HepG2 (cell line): Measurements from ENCODE around the gene GDAP1L1.

Experiments
- CTCF ChIP-seq: sonication (generic); formaldehyde crosslinking; IDR thresholded peaks from 2 replicates; pipeline ENCODE4 v1.5.0; 2020; ENCODE audit warnings: mild to moderate bottlenecking, missing genetic modification reagents, moderate library complexity
- EP300 ChIP-seq, 3 experiments: sonication (generic) in 1 of 3; formaldehyde crosslinking in 1 of 3; IDR thresholded peaks; 2 replicates each; pipeline versions ENCODE4 v1.5.1 to v1.6.1; 2011 to 2020; ENCODE audit warnings: low read depth in 2 of 3, low read length in 2 of 3, borderline replicate concordance in 1 of 3, improper control_type of control experiment in 1 of 3, mild to moderate bottlenecking in 1 of 3, missing genetic modification reagents in 1 of 3, moderate library complexity in 1 of 3
- MYNN ChIP-seq: sonication (generic); formaldehyde crosslinking; IDR thresholded peaks from 2 replicates; pipeline ENCODE4 v1.4.0; 2020; ENCODE audit warnings: mild to moderate bottlenecking, low read depth, missing genetic modification reagents
- TAF1 ChIP-seq: sonication (generic); formaldehyde crosslinking; IDR thresholded peaks from 2 replicates; pipeline ENCODE4 v1.4.0; 2020; ENCODE audit warnings: missing genetic modification reagents
- TARDBP ChIP-seq: sonication (generic); formaldehyde crosslinking; IDR thresholded peaks from 2 replicates; pipeline ENCODE4 v1.8.0; 2022; ENCODE audit warnings: mild to moderate bottlenecking, missing genetic modification reagents
- ZNF616 ChIP-seq: sonication (generic); formaldehyde crosslinking; IDR thresholded peaks from 2 replicates; pipeline ENCODE4 v1.5.0; 2020; ENCODE audit warnings: low read depth, mild to moderate bottlenecking, missing genetic modification reagents

- TF ChIP-seq MYNN = no peak
- TF ChIP-seq TAF1 (CRISPR knock-in tag) = no peak
- TF ChIP-seq TARDBP (CRISPR knock-in tag) = no peak
- no peak for TF ChIP-seq ZNF616
- TF ChIP-seq CTCF = no peak
- no peak for TF ChIP-seq EP300 (IDR thresholded peaks at IDR 0.05; ENCODE audit: low read depth in 2 of 2, low read length in 2 of 2)
- no peak for TF ChIP-seq EP300 (CRISPR knock-in tag; IDR thresholded peaks at IDR 0.05; ENCODE audit: borderline replicate concordance)
These were observed 33.3 kb downstream of the GDAP1L1 start for GRCh38 chr20:44280387-44280786.
